COLO829 (cell line): ENCODE results near the gene KDM4B.

Experiments used
- DNase-seq: peaks from one replicate; pipeline ENCODE4 v3.0.0; 2012; ENCODE audit warnings: low spot score

The KDM4B gene

DNA sequence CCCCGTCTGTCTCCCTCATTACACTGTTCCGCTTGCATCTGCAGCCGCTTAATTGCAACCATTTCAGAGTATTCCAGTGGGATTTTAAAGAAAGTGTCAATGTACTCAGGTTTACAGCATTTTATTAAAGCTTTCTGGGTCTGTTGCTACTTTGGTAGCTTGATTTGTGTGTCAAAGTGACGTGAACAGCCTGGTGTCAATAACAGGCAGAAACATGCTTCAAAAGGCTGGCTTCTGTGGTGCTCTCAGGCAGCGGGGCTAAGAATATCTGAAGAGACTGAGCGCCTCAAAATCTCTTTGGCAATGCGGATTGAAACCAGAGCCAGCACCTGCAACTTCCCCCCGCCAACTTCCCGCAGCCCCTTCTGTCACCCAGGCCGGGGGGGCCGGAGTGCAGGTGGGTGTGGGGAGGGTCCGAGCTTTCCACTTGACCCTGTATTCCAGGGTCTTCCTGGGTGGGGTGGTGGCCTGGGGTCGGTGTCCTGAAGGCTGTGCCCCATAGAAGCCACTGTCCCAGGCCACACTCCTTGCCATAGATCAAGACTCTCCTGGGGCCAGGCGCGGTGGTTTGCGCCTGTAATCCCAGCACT, 81.2 kb downstream of the KDM4B start:
- no peak for DNase-seq

DNA sequence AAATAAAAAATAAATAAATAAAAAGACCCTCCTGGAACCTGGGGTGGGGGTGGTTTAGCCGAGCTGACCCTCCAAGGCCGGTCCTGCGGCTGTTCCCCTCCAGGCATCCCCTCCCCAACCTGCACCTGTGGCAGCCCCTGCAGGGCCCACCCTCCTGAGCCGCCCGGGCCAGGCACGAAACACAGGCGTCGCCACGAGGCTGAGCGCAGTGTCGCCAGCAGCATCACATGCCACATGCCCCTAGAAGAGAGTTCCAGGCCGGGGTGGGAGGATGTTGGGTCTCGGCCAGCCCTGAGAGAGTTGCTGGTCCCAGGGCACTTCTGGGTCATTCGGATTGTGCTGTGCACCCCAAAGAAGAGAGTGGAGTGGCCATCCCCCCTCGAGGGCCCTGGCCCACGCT, 82.0 kb downstream of the KDM4B start:
- DNase-seq: no peak

DNA sequence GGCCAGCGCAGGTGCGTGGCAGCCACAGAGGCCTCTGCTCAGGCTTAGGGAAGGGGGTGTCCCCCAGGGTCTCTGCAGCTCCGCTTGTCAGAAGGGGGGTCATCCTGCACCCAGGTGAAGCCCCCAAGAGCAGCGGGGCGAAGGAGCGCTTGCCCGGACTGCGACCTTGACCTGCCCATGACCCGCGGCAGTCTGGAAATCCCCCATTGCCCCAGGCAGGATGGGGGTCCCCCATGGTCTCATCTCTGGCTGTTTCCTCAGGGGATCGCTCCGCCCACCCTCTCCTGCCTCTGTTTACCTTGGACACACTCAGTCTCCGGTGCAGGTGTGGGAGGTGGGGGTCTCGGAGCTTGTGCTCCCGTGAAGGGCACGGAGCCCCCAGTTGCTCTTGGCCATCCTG, 82.7 kb downstream of the KDM4B start:
- no peak for DNase-seq

DNA sequence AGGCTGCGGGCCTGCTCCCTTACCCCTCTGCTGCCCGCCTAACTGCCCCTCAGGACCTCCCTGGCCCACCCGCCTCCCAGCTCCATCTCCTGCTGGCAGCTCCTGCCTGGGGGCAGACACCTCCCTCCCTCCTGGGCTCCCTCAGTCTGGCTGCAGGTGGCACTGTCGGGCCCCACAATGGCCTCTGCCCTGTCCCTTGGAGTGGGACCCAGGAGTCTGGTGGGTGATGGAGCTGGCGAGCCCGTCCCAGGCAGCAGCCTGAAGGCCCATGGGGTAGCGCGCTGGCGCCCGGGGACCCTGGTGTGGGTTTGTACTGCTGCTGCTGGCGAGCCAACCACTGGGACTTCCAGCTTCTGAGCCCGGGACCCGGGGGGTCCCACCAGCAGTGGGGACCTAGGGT, 83.6 kb downstream of the KDM4B start:
- no peak for DNase-seq

DNA sequence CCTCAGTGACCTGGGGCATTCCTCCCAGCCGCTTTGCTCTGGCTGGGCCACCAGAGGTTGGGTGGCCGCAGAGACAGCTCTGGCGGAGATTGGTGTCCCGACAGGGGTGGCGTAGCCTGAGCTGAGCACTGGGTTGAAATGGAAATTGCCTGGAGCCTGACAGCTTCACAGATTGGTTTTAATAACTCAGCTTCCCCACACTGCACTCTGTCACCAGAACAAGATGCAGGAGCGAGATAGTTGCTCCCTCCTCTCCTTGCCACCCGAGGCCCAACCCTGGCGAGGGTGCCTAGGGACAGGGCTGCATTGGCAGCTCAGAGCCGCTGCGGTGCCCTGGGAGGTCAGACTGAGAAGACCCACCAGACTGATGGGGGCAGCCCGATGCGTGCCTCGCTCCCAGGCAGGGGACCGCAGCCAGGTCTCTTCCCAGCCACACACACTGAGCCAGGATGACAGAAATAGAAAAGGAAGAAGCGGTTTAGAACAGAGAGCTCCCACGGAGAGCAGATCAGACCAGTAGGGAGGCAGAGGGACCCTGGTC, 84.1 kb downstream of the KDM4B start:
- no peak for DNase-seq

DNA sequence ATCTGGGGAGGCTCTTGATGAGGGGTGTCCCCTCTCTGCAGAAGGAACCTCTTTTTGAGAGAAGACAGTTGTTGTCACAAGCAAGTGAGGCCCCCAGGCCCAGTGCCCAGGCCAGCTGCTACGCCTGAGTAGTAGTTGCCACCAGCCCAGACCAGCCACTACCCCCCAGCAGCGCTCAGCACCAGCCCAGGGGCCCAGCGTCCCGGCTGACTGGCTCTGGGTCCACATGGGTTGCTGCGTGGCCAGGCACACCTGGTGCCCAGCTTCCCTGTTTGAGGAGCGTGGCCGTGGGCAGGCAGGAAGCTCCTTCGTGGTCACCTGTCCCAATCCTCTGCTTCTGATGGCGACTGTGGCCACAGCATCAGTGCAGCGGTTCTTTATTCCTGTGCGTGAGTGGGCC, 84.7 kb downstream of the KDM4B start:
- no peak for DNase-seq

DNA sequence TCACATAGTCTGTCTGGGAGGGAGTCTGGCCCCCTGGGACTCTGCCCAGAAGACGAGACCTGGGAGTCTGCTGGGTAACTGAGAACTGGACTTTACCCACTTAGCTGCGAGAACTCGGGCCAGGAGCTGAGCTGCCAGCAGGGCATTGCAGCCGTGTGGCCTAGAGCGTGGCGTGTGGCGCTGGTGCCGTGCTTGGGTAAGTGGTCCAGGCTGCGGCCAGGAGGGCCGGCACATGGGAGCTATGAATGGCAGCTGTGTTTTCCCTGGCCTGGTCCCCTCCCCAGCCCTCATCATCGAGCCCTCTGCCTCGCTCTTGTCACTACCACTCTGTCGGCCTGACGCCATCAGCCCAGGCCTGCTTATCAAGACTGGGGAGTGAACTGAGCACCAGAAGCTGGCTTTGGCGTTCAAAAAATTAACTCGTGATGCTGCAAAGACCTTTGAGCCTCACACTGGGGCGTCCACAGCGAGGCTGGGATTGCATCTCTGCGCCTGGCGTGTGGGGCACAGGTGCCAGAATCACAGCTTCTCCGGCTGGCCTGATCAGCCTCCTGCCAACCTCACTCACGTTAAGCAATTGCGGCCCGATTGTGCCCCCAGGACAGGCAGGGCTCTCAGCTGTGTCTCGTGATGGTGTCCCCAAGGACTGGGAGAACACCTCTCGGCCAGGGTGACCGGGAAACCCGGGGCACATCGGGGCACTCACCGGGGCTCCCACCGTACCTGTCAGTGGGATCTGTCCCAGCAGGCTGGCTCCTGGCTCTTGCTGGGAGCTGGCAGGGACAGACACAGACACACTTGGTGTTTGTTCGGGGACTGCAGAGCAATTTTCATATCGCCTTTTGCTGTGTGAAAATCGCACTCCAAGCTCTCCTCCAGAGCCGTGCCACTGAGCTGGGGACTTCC, 85.9 kb downstream of the KDM4B start:
- DNase-seq: no peak

DNA sequence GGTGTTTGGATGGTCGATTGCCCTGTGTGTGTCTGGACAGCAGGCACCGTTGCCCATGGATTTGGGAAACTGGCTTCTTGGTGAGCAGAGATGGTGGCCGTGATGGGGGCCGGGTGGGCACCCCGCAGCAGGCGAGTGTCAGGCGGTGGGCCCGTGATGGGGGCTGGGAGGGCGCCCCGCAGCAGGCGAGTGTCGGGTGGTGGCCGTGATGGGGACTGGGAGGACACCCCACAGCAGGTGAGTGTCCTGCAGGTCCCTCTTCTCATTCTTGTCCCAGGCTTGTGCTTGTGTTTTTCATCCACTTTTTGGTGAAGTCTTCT, 86.5 kb downstream of the KDM4B start:
- DNase-seq: no peak

DNA sequence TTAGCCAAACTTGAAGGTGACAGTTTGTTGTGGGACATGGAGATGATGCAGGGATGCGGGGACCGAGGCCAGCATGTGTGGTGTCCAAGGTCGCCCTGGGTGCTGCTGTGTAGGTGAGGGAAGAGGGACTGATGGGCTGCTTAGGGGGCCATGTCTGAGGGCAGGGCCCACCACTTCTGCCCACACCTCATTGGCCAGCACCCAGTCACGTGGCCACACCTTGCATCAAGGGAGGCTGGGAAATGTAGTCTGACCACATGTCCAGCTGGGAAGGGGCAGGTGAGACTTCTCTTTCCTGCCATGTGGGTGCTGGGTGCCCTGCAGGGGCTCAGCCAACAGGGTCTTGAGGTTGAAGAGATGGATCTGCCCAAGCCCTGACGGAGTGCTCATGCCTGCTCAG, 88.9 kb downstream of the KDM4B start:
- no peak for DNase-seq

DNA sequence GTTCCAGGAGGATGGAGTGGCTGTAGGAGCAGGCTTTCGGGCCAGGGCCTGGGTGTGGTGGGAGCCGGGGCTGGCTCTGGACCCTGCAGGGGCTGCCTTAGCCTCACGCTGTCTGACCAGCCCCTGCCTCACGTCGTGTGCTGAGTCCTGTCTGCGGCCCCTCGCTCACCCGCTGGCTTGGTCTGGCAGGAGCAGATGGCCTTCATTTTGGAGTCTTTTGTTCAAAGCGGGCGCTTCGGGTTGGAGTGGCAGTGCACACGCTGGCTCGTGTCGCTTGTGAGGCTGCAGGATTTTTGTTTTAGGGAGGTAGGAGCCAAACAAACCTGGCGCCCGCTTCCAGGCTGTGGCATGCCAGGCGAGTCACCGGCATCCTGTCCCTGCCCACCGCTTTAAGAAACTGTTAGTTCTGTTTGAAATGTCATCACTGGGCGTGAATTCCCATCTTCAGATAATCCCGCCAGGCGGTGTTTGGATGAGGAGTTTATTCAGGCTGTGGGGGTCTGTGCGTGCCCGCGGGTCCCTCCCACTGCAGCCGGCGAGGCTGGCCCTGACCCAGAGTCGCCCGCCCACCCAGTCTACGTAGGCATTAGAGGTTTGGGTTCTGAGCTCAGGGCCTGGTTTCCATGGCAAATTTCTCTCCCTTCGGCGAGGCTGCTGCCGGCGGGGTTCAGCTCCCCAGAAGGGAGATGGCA, 89.8 kb downstream of the KDM4B start:
- DNase-seq: no peak

DNA sequence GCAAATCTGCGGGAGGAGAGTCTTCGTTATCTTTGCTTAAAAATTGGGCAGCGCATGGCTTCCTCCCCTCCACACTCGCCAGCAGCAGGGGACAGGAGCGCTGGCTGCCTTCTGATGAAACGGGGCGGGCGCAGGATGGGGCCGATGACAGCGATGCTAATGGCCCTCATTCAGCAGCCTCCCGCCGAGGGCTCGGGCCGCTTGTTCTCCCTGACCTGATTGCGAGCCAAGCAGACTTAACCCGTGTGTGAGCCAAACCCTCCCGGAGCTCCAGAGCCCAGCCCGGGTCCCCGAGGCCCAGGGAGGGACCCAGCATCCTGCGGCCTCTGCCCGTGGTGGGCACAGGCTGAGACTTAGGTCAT, 90.3 kb downstream of the KDM4B start:
- DNase-seq: no peak

DNA sequence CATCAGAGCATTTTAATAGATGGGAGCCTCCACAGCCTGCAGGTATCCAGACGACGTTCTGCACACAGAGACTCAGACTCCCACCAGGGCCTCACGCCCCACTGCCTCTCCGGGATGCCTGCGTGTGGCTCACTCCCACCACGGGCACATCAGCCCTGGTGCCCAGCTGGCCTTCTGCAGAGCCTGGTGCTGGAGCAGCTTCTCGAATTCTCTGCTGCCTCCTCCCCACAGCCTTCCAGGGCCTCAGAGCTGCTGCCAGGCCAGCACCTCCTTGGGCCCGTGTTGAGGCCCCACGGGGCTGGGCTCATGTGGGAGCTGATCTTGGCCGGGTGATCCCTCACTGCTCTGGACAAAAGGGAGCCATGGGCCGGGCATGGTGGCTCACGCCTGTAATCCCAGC, 90.9 kb downstream of the KDM4B start:
- DNase-seq: no peak

DNA sequence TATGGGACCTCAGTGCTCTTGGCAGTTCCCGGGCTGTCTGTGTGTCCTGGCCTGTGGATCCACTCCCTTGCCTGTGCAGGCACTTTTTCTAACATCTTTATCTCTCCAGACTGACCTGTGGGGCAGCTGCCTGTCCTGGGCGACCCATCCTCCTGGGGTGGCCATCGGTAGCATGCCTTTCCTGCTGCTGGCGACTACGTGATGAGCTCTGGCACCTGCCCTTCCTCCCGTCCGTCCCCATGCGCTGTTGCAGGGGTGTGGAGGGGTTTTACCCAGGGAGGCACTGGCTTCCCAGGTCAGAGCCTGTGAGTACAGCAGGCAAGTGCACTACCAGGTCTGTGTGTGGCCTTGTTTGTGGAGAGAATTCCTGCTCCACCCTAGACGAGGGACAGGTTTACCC, 93.3 kb downstream of the KDM4B start:
- DNase-seq: no peak

DNA sequence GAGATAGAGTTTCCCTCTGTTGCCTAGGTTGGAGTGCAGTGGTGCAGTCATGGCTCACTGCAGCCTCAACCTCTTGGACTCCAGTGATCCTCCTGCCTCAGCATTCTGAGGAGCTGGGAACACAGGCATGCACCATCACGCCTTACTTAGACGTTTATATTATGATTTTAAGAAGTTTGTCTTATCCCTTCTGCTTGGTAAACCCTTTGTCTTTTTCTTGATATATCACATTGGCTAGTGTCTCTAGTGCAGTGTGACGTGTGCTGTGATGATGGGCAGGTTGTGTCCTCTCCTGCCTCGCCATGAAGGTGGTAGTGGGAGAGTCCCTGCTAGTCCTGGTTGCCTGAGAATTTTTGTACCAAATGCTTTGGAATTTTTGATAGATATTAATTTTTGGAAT, 93.9 kb downstream of the KDM4B start:
- no peak for DNase-seq

DNA sequence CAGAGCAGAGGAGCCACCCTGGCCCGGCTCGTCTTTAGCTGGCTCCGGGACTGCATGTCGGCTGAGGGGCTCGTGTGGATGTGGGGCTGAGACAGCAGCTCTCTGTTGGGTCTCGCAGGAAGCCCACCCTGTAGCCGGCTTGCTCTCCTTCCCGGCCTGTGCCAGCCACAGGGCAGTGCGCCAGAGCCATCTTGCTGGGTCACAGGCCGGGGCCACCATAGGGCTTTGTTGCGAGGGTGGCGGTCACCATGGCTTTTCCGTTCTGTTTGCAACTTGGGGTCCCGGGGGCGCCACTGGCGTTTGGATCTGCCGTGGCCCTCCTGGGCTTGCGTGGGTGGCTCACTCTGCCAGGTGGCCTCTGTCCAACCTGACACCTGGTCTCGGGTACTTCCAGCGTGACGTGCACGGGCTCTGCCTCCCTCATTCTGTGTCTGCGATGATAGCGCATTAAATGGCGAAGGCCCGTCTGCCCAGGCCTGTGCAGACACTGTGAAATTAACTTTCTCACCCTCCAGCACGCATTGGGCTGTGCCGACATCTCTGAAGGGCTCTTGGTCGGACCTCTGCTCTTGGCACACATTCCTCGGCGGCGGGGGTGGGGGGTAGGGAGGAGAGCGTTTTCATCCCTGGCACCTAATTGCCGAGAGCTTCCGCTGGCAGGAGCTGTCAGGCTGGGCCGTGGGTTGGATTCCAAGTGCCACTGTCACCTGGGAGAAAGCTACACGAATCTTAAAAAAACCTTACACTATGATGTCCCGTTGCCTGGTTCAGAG, 95.1 kb downstream of the KDM4B start:
- DNase-seq: no peak

DNA sequence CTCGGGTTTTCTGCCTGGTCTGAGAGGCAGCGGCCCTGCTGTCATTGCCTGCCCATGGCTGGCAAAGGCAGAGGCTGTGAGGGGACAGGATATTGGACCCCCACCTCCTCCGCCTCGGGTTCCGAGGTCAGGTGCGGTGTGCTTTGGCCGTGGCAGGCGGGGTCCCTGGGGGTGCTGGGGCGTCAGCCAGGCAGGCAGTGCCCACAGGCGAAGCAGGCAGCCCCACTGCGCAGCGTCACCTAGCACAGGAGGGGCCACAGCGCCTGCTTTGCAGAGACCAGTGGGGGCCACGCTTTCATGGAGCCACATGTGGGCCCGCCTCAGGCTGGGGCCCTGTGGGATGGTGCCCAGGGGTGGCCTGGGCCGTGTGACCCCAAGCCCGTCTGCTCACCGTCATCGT, 96.0 kb downstream of the KDM4B start:
- no peak for DNase-seq

DNA sequence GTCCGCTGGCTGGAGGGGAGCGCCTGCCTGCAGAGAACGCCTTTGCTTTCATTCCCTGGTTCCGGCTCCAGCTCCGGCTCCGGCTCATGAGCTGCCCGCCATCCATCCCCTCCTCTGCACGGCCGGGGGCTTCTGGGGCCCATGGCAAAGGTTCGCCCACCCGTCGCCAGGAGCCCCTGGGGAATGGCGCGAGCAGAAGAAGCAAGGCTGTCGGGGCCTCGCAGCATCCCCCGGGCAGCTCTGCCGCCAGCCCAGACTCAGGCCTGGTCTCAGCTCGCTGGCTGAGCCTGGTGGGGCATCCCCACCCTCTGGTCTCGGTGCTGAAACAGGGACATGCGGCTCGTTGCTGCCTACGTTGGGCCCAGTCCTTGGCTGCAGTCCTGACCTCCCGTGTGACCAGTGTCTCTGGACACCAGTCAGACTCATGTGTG, 96.8 kb downstream of the KDM4B start:
- DNase-seq: no peak

DNA sequence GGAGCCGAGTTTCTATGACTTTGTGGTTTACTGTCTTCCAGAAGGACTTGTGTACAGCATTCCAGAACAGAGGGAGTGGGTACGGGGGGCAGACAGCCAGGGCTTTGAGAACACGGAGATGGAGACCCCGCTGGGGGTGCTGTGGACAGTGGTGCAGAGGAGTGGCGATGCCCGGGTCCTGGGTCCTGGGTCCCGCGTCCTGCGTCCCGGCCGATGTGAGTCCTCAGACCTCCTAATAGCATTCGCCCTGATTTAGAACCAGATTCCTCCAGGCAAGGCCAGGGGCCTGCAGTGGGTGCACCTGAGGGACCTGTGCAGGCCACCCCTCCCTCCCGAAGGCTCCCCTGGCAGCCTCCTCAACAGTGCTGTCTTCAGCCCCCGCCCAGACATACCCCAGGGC, 97.9 kb downstream of the KDM4B start:
- no peak for DNase-seq

DNA sequence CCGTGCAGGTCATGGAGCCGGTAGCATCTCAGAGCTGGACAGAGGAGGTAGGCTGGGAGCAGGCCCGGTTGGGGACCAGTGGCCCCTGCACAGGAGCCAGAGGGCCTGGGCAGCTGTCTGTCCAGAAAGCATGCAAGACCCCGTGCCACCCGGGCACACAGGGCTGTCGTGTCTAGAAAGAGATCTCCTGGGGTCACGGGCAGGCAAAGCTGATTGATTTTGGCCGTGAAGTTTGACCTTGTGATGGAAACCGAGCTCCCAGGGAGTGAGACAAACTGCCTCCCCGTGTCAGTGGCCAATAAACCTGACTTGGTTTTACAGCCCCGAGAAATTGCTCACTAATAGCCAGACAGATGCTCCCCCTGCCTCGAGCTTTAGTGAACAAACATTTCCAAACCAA, 98.8 kb downstream of the KDM4B start:
- no peak for DNase-seq

DNA sequence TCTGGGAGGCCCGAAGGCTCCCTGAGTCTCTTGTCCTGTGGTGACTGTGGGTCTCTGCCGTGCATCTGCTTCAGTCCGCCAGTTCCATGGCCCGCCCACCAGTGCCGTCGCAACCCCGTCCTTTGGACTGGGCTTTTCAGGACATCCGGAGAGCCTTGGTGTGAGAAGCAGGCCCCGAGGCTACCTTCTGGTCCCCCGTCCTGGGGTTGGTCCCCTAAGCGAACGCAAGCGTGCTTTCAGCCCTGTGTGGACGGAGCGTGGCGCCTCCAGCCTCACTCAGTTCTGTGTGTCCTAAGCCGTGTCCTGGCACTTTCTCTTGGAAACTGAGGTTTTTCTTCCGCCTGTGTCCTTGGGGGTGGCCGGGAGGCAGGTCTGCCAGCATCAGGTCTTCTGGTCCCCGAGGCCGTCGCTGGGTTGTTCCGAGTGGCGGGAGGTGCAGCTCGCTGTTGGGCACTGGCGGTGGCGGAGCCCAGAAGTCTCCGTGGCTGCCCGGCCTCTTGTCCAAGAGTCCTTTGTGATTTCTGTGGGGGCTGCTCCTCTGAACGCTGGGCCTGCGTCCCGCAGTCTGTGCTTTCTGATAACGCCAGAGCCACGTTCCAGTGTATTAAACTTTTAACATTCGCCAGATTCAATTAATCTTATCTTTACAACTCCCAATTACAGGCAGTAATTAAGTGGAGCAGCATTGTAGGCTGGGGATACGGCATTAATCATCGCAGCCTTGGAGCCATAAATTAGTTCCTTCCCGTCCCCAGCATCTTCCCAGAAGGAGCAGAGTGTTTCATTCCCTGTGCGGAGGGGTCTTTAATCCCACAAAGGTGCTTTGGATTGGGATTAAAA, 99.5 kb downstream of the KDM4B start:
- DNase-seq: no peak

DNA sequence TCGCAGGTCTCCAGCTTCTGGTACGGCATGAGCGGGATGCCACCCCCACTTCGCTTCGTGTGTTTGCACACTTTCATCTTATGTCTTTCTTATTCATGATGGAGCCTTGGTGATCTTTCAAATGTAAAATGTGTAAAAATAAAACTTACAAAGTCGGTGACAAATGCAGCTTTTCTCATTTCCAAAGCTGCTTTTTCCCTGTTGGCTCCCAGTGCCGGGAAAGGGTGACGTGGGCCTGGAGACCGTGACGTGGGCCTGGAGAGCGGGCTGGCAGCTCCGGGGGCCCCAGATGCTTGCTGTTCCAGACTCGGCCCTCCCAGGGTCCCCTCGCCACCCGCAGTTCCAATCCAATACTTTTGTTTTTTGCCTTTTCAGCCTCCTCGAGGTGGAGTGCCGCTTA, 101.4 kb downstream of the KDM4B start:
- no peak for DNase-seq

DNA sequence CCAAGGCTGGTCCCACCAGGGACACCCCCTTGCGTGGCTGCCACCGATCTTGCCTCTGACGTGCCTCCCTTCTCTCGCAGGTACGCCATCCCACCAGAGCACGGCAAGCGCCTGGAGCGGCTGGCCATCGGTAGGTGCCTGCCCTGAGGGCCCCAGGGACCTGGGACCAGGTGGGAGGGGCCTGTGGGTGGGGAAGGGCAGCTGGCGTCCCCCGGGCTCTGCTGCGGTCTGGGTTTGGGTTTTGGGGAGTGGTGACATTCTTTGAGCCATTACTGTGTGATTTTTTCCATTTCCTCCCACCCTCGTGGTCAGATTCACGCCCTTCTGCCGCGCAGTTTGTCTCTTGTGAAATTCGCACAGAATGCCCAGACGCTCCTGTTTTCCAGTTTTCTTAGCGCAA, 102.0 kb downstream of the KDM4B start:
- DNase-seq: no peak
